Urinary bladder (tissue), 4 donors: ENCODE data around the gene RPL31. TPM values are rescaled to one million over a fixed set of nuclear protein-coding genes. Genes with fewer than 3 reads are reported as not detected.
A peak's percentile ranks its signal among the peaks of the same experiment; 100 is the strongest.

Experiments
- DNase-seq: peaks from one replicate; pipeline ENCODE4 v3.0.0-alpha.2; 2015; ENCODE audit errors: extremely low spot score
- H3K27ac ChIP-seq: one replicate; pipeline ENCODE4 v1.5.1; 2013; ENCODE audit warnings: low read depth, mild to moderate bottlenecking, moderate library complexity
- H3K36me3 ChIP-seq: one replicate; pipeline ENCODE4 v1.6.1; 2013; ENCODE audit warnings: mild to moderate bottlenecking, moderate library complexity; ENCODE audit not compliant: insufficient read depth
- H3K4me1 ChIP-seq: one replicate; pipeline ENCODE4 v1.6.1; 2013; ENCODE audit warnings: mild to moderate bottlenecking, moderate library complexity; ENCODE audit not compliant: insufficient read depth
- H3K4me3 ChIP-seq: one replicate; pipeline ENCODE4 v1.5.1; 2013; ENCODE audit warnings: low read depth, low read length
- WGBS: extraction: QIAGEN DNeasy Blood & Tissue Kit; methylation state at CpG from one replicate; pipeline ENCODE4 v1.1.7; 2013; 5-methylcytosine and 5-hydroxymethylcytosine counted together
- polyA plus RNA-seq: library from polyadenylated mRNA; stranded (reverse); fragments of 200-250 nt; gene quantifications from one replicate; pipeline ENCODE4 v1.2.3, GENCODE V29; 2013
- total RNA-seq: library from RNA; depleted of rRNA; stranded (reverse); fragments of >200 nt; gene quantifications from one replicate; pipeline ENCODE4 v1.2.3, GENCODE V29; 2014
- donor health status: healthy with polysubstance abuse.
- donor health status: healthy.

The RPL31 gene
- total RNA-seq: 1,407 TPM
- 6,487 TPM for polyA plus RNA-seq

- H3K4me3 ChIP-seq: peak within 1 kb of the TSS; percentile 59
- no peaks in the 10 kb centered on the region for H3K36me3 ChIP-seq
- H3K27ac ChIP-seq: peak within 1 kb of the TSS; percentile 72
- 4% methylated on average over 59 of the region's 59 CpGs for WGBS
- DNase-seq: peak; percentile 94
- H3K4me1 ChIP-seq: no peaks in the 10 kb centered on the region
These were observed at the start of gene RPL31 for GRCh38 chr2:101001691-101002561. TSS of gene RPL31 (plus strand) at chr2:101002289. CDS start at chr2:101002702, 413 bp downstream.

- no peaks in the 10 kb centered on the region for H3K4me1 ChIP-seq
- WGBS: 94% methylated on average over 2 of the region's 2 CpGs
- peaks cover 1% of the 10 kb centered on the region for H3K36me3 ChIP-seq
- no peak overlapping the region for H3K27ac ChIP-seq
- no peak overlapping the region for H3K4me3 ChIP-seq
- DNase-seq: no peak
These were observed 49.6 kb upstream of the RPL31 start for GRCh38 chr2:100952512-100952911.

GRCh38 chr2:100953406-100954043 lies 48.6 kb upstream of the RPL31 start:
- no peak overlapping the region for H3K27ac ChIP-seq
- peaks cover 1% of the 10 kb centered on the region for H3K36me3 ChIP-seq
- WGBS: 92% methylated on average over 11 of the region's 11 CpGs
- DNase-seq: no peak
- no peaks in the 10 kb centered on the region for H3K4me1 ChIP-seq
- H3K4me3 ChIP-seq: no peak overlapping the region

GRCh38 chr2:100954044-100954420 lies 48.1 kb upstream of the RPL31 start:
- no peak overlapping the region for H3K4me3 ChIP-seq
- no peak overlapping the region for H3K27ac ChIP-seq
- H3K4me1 ChIP-seq: no peaks in the 10 kb centered on the region
- WGBS: 92% methylated on average over 6 of the region's 6 CpGs
- peaks cover 1% of the 10 kb centered on the region for H3K36me3 ChIP-seq
- no peak for DNase-seq

- H3K36me3 ChIP-seq: no peaks in the 10 kb centered on the region
- 92% methylated on average over 4 of the region's 4 CpGs for WGBS
- H3K4me3 ChIP-seq: no peak overlapping the region
- no peaks in the 10 kb centered on the region for H3K4me1 ChIP-seq
- no peak overlapping the region for H3K27ac ChIP-seq
- no peak for DNase-seq
These were observed 46.9 kb upstream of the RPL31 start for GRCh38 chr2:100955226-100955625.

GRCh38 chr2:100956081-100956480 lies 46.0 kb upstream of the RPL31 start:
- 97% methylated on average over 5 of the region's 5 CpGs for WGBS
- H3K4me3 ChIP-seq: no peak overlapping the region
- no peaks in the 10 kb centered on the region for H3K36me3 ChIP-seq
- no peak for DNase-seq
- no peak overlapping the region for H3K27ac ChIP-seq
- no peaks in the 10 kb centered on the region for H3K4me1 ChIP-seq

GRCh38 chr2:100957996-100958653 lies 44.0 kb upstream of the RPL31 start:
- Histone ChIP-seq H3K36me3 (no peaks in the 10 kb centered on the region), H3K4me1 (no peaks in the 10 kb centered on the region), H3K4me3 (no peak overlapping the region), H3K27ac (no peak overlapping the region)
- WGBS: 39% methylated on average over 16 of the region's 16 CpGs
- no peak for DNase-seq

GRCh38 chr2:100959225-100959880 lies 42.7 kb upstream of the RPL31 start:
- 59% methylated on average over 6 of the region's 6 CpGs for WGBS
- no peak overlapping the region for H3K27ac ChIP-seq
- no peak overlapping the region for H3K4me3 ChIP-seq
- H3K4me1 ChIP-seq: no peaks in the 10 kb centered on the region
- H3K36me3 ChIP-seq: no peaks in the 10 kb centered on the region
- DNase-seq: no peak

GRCh38 chr2:100960688-100961087 lies 41.4 kb upstream of the RPL31 start:
- WGBS: 80% methylated on average over 4 of the region's 4 CpGs
- no peak for DNase-seq
- H3K4me3 ChIP-seq: no peak overlapping the region

GRCh38 chr2:100962366-100963025 lies 39.6 kb upstream of the RPL31 start:
- Histone ChIP-seq H3K4me3 (no peak overlapping the region), H3K4me1 (no peaks in the 10 kb centered on the region), H3K36me3 (no peaks in the 10 kb centered on the region), H3K27ac (no peak overlapping the region)
- DNase-seq: no peak
- 83% methylated on average over 12 of the region's 12 CpGs for WGBS

More at GRCh38 chr2:100960688-100961087, 41.4 kb upstream of the RPL31 start:
- no peak overlapping the region for H3K27ac ChIP-seq
- no peaks in the 10 kb centered on the region for H3K4me1 ChIP-seq
- H3K36me3 ChIP-seq: no peaks in the 10 kb centered on the region

- H3K36me3 ChIP-seq: no peaks in the 10 kb centered on the region
- H3K27ac ChIP-seq: no peak overlapping the region
- H3K4me1 ChIP-seq: no peaks in the 10 kb centered on the region
- DNase-seq: no peak
- WGBS: 94% methylated on average over 4 of the region's 4 CpGs
- no peak overlapping the region for H3K4me3 ChIP-seq
These were observed 39.1 kb upstream of the RPL31 start for GRCh38 chr2:100963026-100963375.

- no peaks in the 10 kb centered on the region for H3K4me1 ChIP-seq
- DNase-seq: no peak
- 80% methylated on average over 12 of the region's 12 CpGs for WGBS
- H3K27ac ChIP-seq: no peak overlapping the region
- no peaks in the 10 kb centered on the region for H3K36me3 ChIP-seq
- no peak overlapping the region for H3K4me3 ChIP-seq
These were observed 37.9 kb upstream of the RPL31 start for GRCh38 chr2:100964222-100964621.

- DNase-seq: no peak
- WGBS: 78% methylated on average over 11 of the region's 11 CpGs
These were observed 37.4 kb upstream of the RPL31 start for GRCh38 chr2:100964681-100965169.

More at GRCh38 chr2:100964681-100965169, 37.4 kb upstream of the RPL31 start:
- Histone ChIP-seq H3K36me3 (no peaks in the 10 kb centered on the region), H3K27ac (no peak overlapping the region), H3K4me3 (no peak overlapping the region), H3K4me1 (no peaks in the 10 kb centered on the region)
